H1 (cell line): ENCODE data around the gene MBD4. TPM values are rescaled to one million over a fixed set of nuclear protein-coding genes. Genes with fewer than 3 reads are reported as not detected.

Source experiments
- CTCF ChIA-PET: fragments of 300-600 bp; sonication (Branson Sonifier 250); formaldehyde crosslinking; loops from one replicate; lab custom pipeline; 2021; ENCODE audit not compliant: partially characterized antibody; lab: Charles Lee
- POLR2A ChIA-PET: fragments of 300-600 bp; sonication (Branson Sonifier 250); formaldehyde crosslinking; loops from one replicate; lab custom pipeline; 2021; ENCODE audit warnings: inconsistent platforms; ENCODE audit not compliant: partially characterized antibody; lab: Charles Lee
- DNase-seq, 2 experiments: peaks; one replicate each; pipeline versions ENCODE4 v3.0.0 to v3.0.0-alpha.2; 2010 to 2022; ENCODE audit warnings: low spot score in 2 of 2, low read depth in 1 of 2, mixed read lengths in 1 of 2
- FAIRE-seq: peaks from 2 replicates; lab custom pipeline; 2011; peaks lifted over from hg19 to GRCh38; lab: Jason Lieb, UNC
- H2AFZ ChIP-seq: 2 replicates; pipeline ENCODE4 v1.8.1; 2012; ENCODE audit warnings: low read length, inconsistent platforms
- H2AK5ac ChIP-seq: 2 replicates; pipeline ENCODE4 v1.6.1; 2013; ENCODE audit warnings: low read depth, low read length
- H2BK120ac ChIP-seq: replicated peaks from 2 replicates; pipeline ENCODE3; 2013; ENCODE audit warnings: low read depth, low read length, inconsistent platforms
- H2BK12ac ChIP-seq: 2 replicates; pipeline ENCODE4 v1.6.1; 2013; ENCODE audit warnings: low read depth, low read length
- H2BK15ac ChIP-seq: 2 replicates; pipeline ENCODE4 v1.6.1; 2013; ENCODE audit warnings: low read length
- H2BK20ac ChIP-seq: 2 replicates; pipeline ENCODE4 v1.6.1; 2013; ENCODE audit warnings: low read length
- H2BK5ac ChIP-seq: 2 replicates; pipeline ENCODE4 v1.6.1; 2013; ENCODE audit warnings: low read depth, low read length
- H3K14ac ChIP-seq: 2 replicates; pipeline ENCODE4 v1.6.1; 2013; ENCODE audit warnings: inconsistent platforms; ENCODE audit not compliant: insufficient read length
- H3K18ac ChIP-seq: 2 replicates; pipeline ENCODE4 v1.6.1; 2013; ENCODE audit warnings: low read length; ENCODE audit errors: extremely low read depth
- H3K23ac ChIP-seq: 2 replicates; pipeline ENCODE4 v1.6.1; 2013; ENCODE audit warnings: inconsistent platforms; ENCODE audit not compliant: insufficient read length
- H3K23me2 ChIP-seq: 2 replicates; pipeline ENCODE4 v1.6.1; 2013; ENCODE audit warnings: low read depth, low read length
- H3K27ac ChIP-seq: 2 replicates; pipeline ENCODE4 v1.6.1; 2011; ENCODE audit warnings: low read depth, low read length, inconsistent platforms
- H3K27me3 ChIP-seq, 4 experiments: replicated peaks in 1 of 4; 1 replicate in 1 of 4; 2 replicates in 3 of 4; pipeline versions ENCODE4 v1.6.1 to v1.8.1; 2011 to 2013; ENCODE audit warnings: low read length in 3 of 4, mild to moderate bottlenecking in 3 of 4, inconsistent platforms in 2 of 4, mixed read lengths in 2 of 4, moderate library complexity in 1 of 4; ENCODE audit not compliant: control insufficient read depth in 3 of 4, insufficient read depth in 3 of 4; ENCODE audit errors: extremely low read depth in 1 of 4
- H3K36me3 ChIP-seq, 4 experiments: 2 replicates each; pipeline versions ENCODE4 v1.6.1 to v1.8.1; 2011 to 2013; ENCODE audit warnings: mild to moderate bottlenecking in 4 of 4, low read length in 3 of 4, moderate library complexity in 2 of 4, control low read depth in 1 of 4, inconsistent platforms in 1 of 4; ENCODE audit not compliant: insufficient read depth in 4 of 4, control insufficient read depth in 2 of 4
- H3K4ac ChIP-seq: replicated peaks from 2 replicates; pipeline ENCODE3; 2013; ENCODE audit warnings: low read length, low read depth, mixed read lengths, inconsistent platforms; ENCODE audit not compliant: insufficient read length
- H3K4me1 ChIP-seq, 4 experiments: replicated peaks in 1 of 4; 1 replicate in 1 of 4; 2 replicates in 3 of 4; pipeline versions ENCODE4 v1.6.1 to v1.8.1; 2011 to 2013; ENCODE audit warnings: low read length in 3 of 4, inconsistent platforms in 2 of 4, mixed read lengths in 1 of 4; ENCODE audit not compliant: insufficient read depth in 4 of 4, control insufficient read depth in 3 of 4
- H3K4me2 ChIP-seq, 2 experiments: 2 replicates each; pipeline versions ENCODE4 v1.6.1 to v1.8.1; 2011 to 2013; ENCODE audit warnings: low read depth in 2 of 2, low read length in 2 of 2, control low read depth in 1 of 2, inconsistent platforms in 1 of 2, mild to moderate bottlenecking in 1 of 2; ENCODE audit not compliant: insufficient read depth in 1 of 2
- H3K4me3 ChIP-seq, 4 experiments: fragments of 200-600, 300-600 bp in 1 of 4; sonication (generic), shearing (Covaris generic), sonication (Bioruptor Twin) in 1 of 4; 2 replicates each; pipeline versions ENCODE4 v1.5.1 to v1.8.1; 2011 to 2016; ENCODE audit warnings: low read length in 4 of 4, low read depth in 3 of 4, control low read depth in 2 of 4, inconsistent platforms in 2 of 4, mild to moderate bottlenecking in 2 of 4, mixed read lengths in 1 of 4, moderate library complexity in 1 of 4; ENCODE audit not compliant: insufficient read depth in 2 of 4; ENCODE audit errors: extremely low read depth in 1 of 4
- H3K56ac ChIP-seq: replicated peaks from 2 replicates; pipeline ENCODE3; 2013; ENCODE audit warnings: low read depth, mild to moderate bottlenecking, mixed read lengths, low read length, inconsistent platforms; ENCODE audit not compliant: insufficient read length
- H3K79me1 ChIP-seq: 2 replicates; pipeline ENCODE4 v1.6.1; 2013; ENCODE audit warnings: low read depth, low read length, control low read depth
- H3K79me2 ChIP-seq, 2 experiments: 2 replicates each; pipeline versions ENCODE4 v1.6.1 to v1.8.1; 2012 to 2013; ENCODE audit warnings: low read length in 2 of 2, mild to moderate bottlenecking in 2 of 2, inconsistent platforms in 1 of 2; ENCODE audit not compliant: insufficient read depth in 2 of 2, control insufficient read depth in 1 of 2
- H3K9ac ChIP-seq, 4 experiments: replicated peaks in 1 of 4; 1 replicate in 1 of 4; 2 replicates in 3 of 4; pipeline versions ENCODE4 v1.6.1 to v1.8.1; 2011 to 2013; ENCODE audit warnings: low read depth in 3 of 4, low read length in 3 of 4, control low read depth in 2 of 4, mild to moderate bottlenecking in 2 of 4, moderate library complexity in 2 of 4, inconsistent platforms in 1 of 4; ENCODE audit errors: extremely low read depth in 1 of 4
- H3K9me3 ChIP-seq, 2 experiments: 2 replicates each; pipeline versions ENCODE4 v1.6.1 to v1.8.1; 2012 to 2013; ENCODE audit warnings: mild to moderate bottlenecking in 2 of 2, moderate library complexity in 2 of 2, control low read depth in 1 of 2, inconsistent platforms in 1 of 2, low read depth in 1 of 2, low read length in 1 of 2, mixed read lengths in 1 of 2; ENCODE audit not compliant: insufficient read depth in 2 of 2
- H4K20me1 ChIP-seq, 2 experiments: replicated peaks in 1 of 2; 2 replicates each; pipeline versions ENCODE3 to v1.8.1; 2011 to 2013; ENCODE audit warnings: inconsistent platforms in 2 of 2, low read length in 2 of 2, mild to moderate bottlenecking in 1 of 2; ENCODE audit not compliant: insufficient read depth in 2 of 2, control insufficient read depth in 1 of 2
- H4K5ac ChIP-seq: 2 replicates; pipeline ENCODE4 v1.6.1; 2013; ENCODE audit warnings: low read length, low read depth, mixed read lengths, inconsistent platforms; ENCODE audit not compliant: insufficient read length
- H4K8ac ChIP-seq: 2 replicates; pipeline ENCODE4 v1.8.0; 2013; ENCODE audit warnings: mild to moderate bottlenecking, moderate library complexity, low read length, inconsistent platforms; ENCODE audit not compliant: insufficient read depth; ENCODE audit errors: extremely low read depth
- H4K91ac ChIP-seq: replicated peaks from 2 replicates; pipeline ENCODE3; 2013; ENCODE audit warnings: low read length, mixed read lengths, inconsistent platforms; ENCODE audit not compliant: insufficient read length
- CHD2 ChIP-seq: IDR thresholded peaks from 2 replicates; pipeline ENCODE4 v1.6.1; 2012; ENCODE audit warnings: low read length, improper control_type of control experiment
- HDAC2 ChIP-seq, 2 experiments: fragments of 300-600 bp in 1 of 2; sonication (generic) in 1 of 2; IDR thresholded peaks; 2 replicates each; pipeline ENCODE4 v1.6.1; 2011 to 2012; ENCODE audit warnings: low read depth in 2 of 2, low read length in 2 of 2, mild to moderate bottlenecking in 2 of 2, moderate library complexity in 2 of 2, borderline replicate concordance in 1 of 2, inconsistent platforms in 1 of 2
- JUN ChIP-seq: IDR thresholded peaks from 2 replicates; pipeline ENCODE4 v1.6.1; 2011; ENCODE audit warnings: low read depth, mild to moderate bottlenecking, improper control_type of control experiment, low read length
- JUND ChIP-seq: IDR thresholded peaks from 2 replicates; pipeline ENCODE4 v1.6.1; 2011; ENCODE audit warnings: mild to moderate bottlenecking, improper control_type of control experiment, low read length
- MAX ChIP-seq: IDR thresholded peaks from 2 replicates; pipeline ENCODE4 v1.6.1; 2012; ENCODE audit warnings: inconsistent platforms
- PHF8 ChIP-seq: fragments of 200-600 bp; sonication (generic); conservative IDR thresholded peaks from 2 replicates; pipeline ENCODE4 v1.7.1; 2012; ENCODE audit warnings: low read depth, mild to moderate bottlenecking, inconsistent platforms, low read length, moderate library complexity
- POLR2AphosphoS5 ChIP-seq: IDR thresholded peaks from 2 replicates; pipeline ENCODE4 v1.6.1; 2011; ENCODE audit warnings: low read depth, low read length
- RNF2 ChIP-seq: fragments of 200-900, 300-1000 bp; sonication (generic); IDR thresholded peaks from 2 replicates; pipeline ENCODE4 v1.7.1; 2016; ENCODE audit warnings: borderline replicate concordance, low read depth, mild to moderate bottlenecking, antibody characterized with exemption, low read length; ENCODE audit not compliant: poor library complexity, severe bottlenecking; ENCODE audit errors: missing control alignments
- SIRT6 ChIP-seq: IDR thresholded peaks from one replicate; pipeline ENCODE4 v1.7.1; 2012; ENCODE audit warnings: low read length, inconsistent platforms
- SUZ12 ChIP-seq: fragments of 200-600 bp; sonication (generic); IDR thresholded peaks from 2 replicates; pipeline ENCODE4 v1.6.1; 2012; ENCODE audit warnings: mild to moderate bottlenecking, inconsistent platforms, low read length, moderate library complexity, mixed read lengths
- TBP ChIP-seq: IDR thresholded peaks from 2 replicates; pipeline ENCODE4 v1.6.1; 2011; ENCODE audit warnings: low read depth, low read length, improper control_type of control experiment
- TCF12 ChIP-seq: IDR thresholded peaks from 2 replicates; pipeline ENCODE4 v1.6.1; 2011; ENCODE audit warnings: low read depth, mild to moderate bottlenecking, low read length
- WGBS, 2 experiments: shearing (Covaris generic) in 1 of 2; methylation state at CpG; one replicate each; pipeline versions ENCODE4 v1.1.6 to v1.1.7; 2013 to 2015; ENCODE audit warnings: low lambda C conversion rate in 2 of 2, mixed read lengths in 2 of 2, inconsistent platforms in 1 of 2, low coverage in 1 of 2, missing lambda C conversion rate in 1 of 2; ENCODE audit not compliant: insufficient replicate concordance in 2 of 2, insufficient coverage in 1 of 2, insufficient read length in 1 of 2; ENCODE audit errors: extremely low coverage in 1 of 2, missing lambda C conversion rate in 1 of 2; 5-methylcytosine and 5-hydroxymethylcytosine counted together
- polyA plus RNA-seq, 7 experiments: library from polyadenylated mRNA; depleted of rRNA in 3 of 7; stranded (reverse) in 5 of 7; unstranded in 2 of 7; fragments of >200 nt in 5 of 7; fragments of 200-250 nt in 2 of 7; gene quantifications; 1 replicate in 5 of 7; 2 replicates in 1 of 7; 4 replicates in 1 of 7; pipeline versions ENCODE4 v1.2.1 to v1.2.3, GENCODE V29; 2011 to 2013; ENCODE audit warnings: missing spikeins in 2 of 7, mixed read lengths in 2 of 7
- total RNA-seq: library from RNA; stranded (reverse); fragmentation: NEBNext Ultra II Directional; extraction: Animal tissue kit (Norgen Biotek cat#: 25700); gene quantifications from 2 replicates; pipeline ENCODE4 v1.2.1, GENCODE V29; 2021
- TF ChIP-seq, protein P1 (sequence below): IDR thresholded peaks from 2 replicates; pipeline ENCODE4 v1.6.1; 2011; ENCODE audit warnings: low read length, improper control_type of control experiment

The MBD4 gene
- total and polyA plus RNA-seq, 2 of the 8 experiments (the other 6 are each of a cell fraction or from before 2014, with no cell fraction given) = 11.2 to 35.8 TPM

DNA sequence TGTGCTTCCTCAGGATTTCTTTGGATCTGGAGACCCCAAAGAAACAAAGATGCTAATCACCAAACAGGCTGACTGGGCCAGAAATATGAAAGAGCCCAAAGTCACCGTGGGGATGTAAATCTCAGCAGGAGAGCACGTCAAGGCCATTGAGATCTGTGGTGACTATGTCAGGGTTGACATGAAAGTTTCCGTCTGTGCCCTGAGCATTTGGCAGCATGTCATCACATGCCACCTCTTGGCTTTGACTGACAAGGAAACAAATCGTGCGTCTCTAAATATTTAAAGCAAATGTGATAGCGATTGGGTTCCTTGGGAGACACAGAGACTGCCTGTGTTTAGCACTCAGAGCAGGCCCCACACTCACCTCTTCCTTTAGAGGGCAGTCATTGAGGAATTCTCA lies 46.5 kb downstream of the MBD4 start:
- WGBS, 2 experiments = 82% methylated on average over 6 of the region's 6 CpGs; no CpG with 5 or more reads in 1 of the 2 experiments
- no peak overlapping the region for H2AK5ac ChIP-seq
- no peak overlapping the region for H3K14ac ChIP-seq
- no peak overlapping the region for H3K56ac ChIP-seq
- POLR2A ChIA-PET = no interaction called here
- H3K9me3 ChIP-seq = no peaks in the 10 kb centered on the region
- peaks cover 11 to 37% of the 10 kb centered on the region in 2 experiments for H3K79me2 ChIP-seq
- peaks cover 0 to 3% (median 0%) of the 10 kb centered on the region in 4 experiments; a peak in 3 of 7 replicates for H3K4me1 ChIP-seq
- no peak overlapping the region for H3K9ac ChIP-seq
- H2AFZ ChIP-seq = no peak overlapping the region
- H3K4ac ChIP-seq = no peak overlapping the region
- no peak overlapping the region for H3K27ac ChIP-seq
- FAIRE-seq (no peak), DNase-seq (no peak)
- H2BK120ac ChIP-seq = no peak overlapping the region
- no peak overlapping the region for H3K23ac ChIP-seq
- no peak overlapping the region for H4K5ac ChIP-seq
- CTCF ChIA-PET = no interaction called here
- no peak overlapping the region for H2BK15ac ChIP-seq
- H2BK12ac ChIP-seq = no peak overlapping the region
- no peak overlapping the region for H2BK5ac ChIP-seq
- H3K4me3 ChIP-seq = no peak overlapping the region
- H4K91ac ChIP-seq = no peak overlapping the region
- no peak overlapping the region for H3K18ac ChIP-seq
- H3K79me1 ChIP-seq = peaks cover 4% of the 10 kb centered on the region
- peaks cover 5% of the 10 kb centered on the region; the same call in 1 of the 2 replicates for H3K23me2 ChIP-seq
- H3K27me3 ChIP-seq = no peaks in the 10 kb centered on the region
- H3K4me2 ChIP-seq = no peak overlapping the region
- no peak overlapping the region for H2BK20ac ChIP-seq
- peaks cover 4 to 18% of the 10 kb centered on the region in 2 experiments for H4K20me1 ChIP-seq
- no peak overlapping the region for H4K8ac ChIP-seq
- peaks cover 7 to 34% (median 19%) of the 10 kb centered on the region in 4 experiments; a peak in 6 of 8 replicates for H3K36me3 ChIP-seq
- TF ChIP-seq, protein P1, sequence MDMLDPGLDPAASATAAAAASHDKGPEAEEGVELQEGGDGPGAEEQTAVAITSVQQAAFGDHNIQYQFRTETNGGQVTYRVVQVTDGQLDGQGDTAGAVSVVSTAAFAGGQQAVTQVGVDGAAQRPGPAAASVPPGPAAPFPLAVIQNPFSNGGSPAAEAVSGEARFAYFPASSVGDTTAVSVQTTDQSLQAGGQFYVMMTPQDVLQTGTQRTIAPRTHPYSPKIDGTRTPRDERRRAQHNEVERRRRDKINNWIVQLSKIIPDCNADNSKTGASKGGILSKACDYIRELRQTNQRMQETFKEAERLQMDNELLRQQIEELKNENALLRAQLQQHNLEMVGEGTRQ = no peak
- TF ChIP-seq TCF12 = no peak
- TF ChIP-seq TBP = no peak
- no peak for TF ChIP-seq RNF2
- TF ChIP-seq POLR2AphosphoS5 = no peak
- TF ChIP-seq JUND = no peak
- TF ChIP-seq SUZ12 = no peak
- no peak for TF ChIP-seq CHD2
- TF ChIP-seq JUN = no peak
- no peak for TF ChIP-seq SIRT6
- TF ChIP-seq MAX = no peak
- TF ChIP-seq HDAC2 (IDR thresholded peaks at IDR 0.05; ENCODE audit: borderline replicate concordance in 1 of 2, low read depth in 2 of 2, low read length in 2 of 2) = no peak
- TF ChIP-seq PHF8 = no peak
